T-helper 2 cell (primary cell): Measurements from ENCODE around the gene CACNA1C.
"Not testable (repeated sequence)": the region's sequence is repeated elsewhere in the genome, so short reads cannot be mapped to it uniquely, and the experiment has no call there.

Experiments
- DNase-seq, 5 experiments: peaks; one replicate each; pipeline versions ENCODE4 v3.0.0 to v3.0.0-alpha.2; 2012 to 2022

The CACNA1C gene

GRCh38 chr12:2733493-2734355 is 680.9 kb downstream of the CACNA1C start:
- no peak for DNase-seq

- no peak for DNase-seq
Measured at GRCh38 chr12:2735432-2735831, 682.6 kb downstream of the CACNA1C start.

- DNase-seq, result no peak
Measured at GRCh38 chr12:2737656-2738241, 685.0 kb downstream of the CACNA1C start.

GRCh38 chr12:2739069-2739468 is 686.3 kb downstream of the CACNA1C start:
- DNase-seq, result peak in 1 of 5 experiments; percentile 4

- no peak for DNase-seq
Measured at GRCh38 chr12:2739832-2740641, 687.2 kb downstream of the CACNA1C start.

- DNase-seq, result not testable (repeated sequence)
Measured at GRCh38 chr12:2742037-2742436, 689.2 kb downstream of the CACNA1C start.

GRCh38 chr12:2743478-2743877 is 690.7 kb downstream of the CACNA1C start:
- no peak for DNase-seq

- no peak for DNase-seq
Measured at GRCh38 chr12:2745655-2746054, 692.9 kb downstream of the CACNA1C start.
